Fibroblast of lung (primary cell): ENCODE data around the gene BCLAF3. TPM values are rescaled to one million over a fixed set of nuclear protein-coding genes. Genes with fewer than 3 reads are reported as not detected.

Experiments
- DNase-seq, 2 donors: peaks; one replicate each; pipeline versions ENCODE4 v3.0.0 to v3.0.0-alpha.2; 2010; ENCODE audit warnings: low read depth in 2 of 2
- H2AFZ ChIP-seq: 2 replicates; pipeline ENCODE4 v1.5.1; 2012; ENCODE audit warnings: low read length, control low read depth, inconsistent platforms
- H3K27ac ChIP-seq: 2 replicates; pipeline ENCODE4 v1.5.1; 2011; ENCODE audit warnings: low read length, control low read depth; ENCODE audit not compliant: insufficient read depth
- H3K27me3 ChIP-seq: 2 replicates; pipeline ENCODE4 v1.5.1; 2011; ENCODE audit warnings: mild to moderate bottlenecking, low read length; ENCODE audit not compliant: control insufficient read depth, insufficient read depth
- H3K36me3 ChIP-seq: 2 replicates; pipeline ENCODE4 v1.5.1; 2011; ENCODE audit warnings: low read length; ENCODE audit not compliant: control insufficient read depth, insufficient read depth
- H3K4me1 ChIP-seq: 2 replicates; pipeline ENCODE4 v1.5.1; 2011; ENCODE audit warnings: low read length; ENCODE audit not compliant: control insufficient read depth, insufficient read depth; ENCODE audit errors: extremely low read depth
- H3K4me2 ChIP-seq: 2 replicates; pipeline ENCODE4 v1.5.1; 2011; ENCODE audit warnings: low read length, control low read depth; ENCODE audit not compliant: insufficient read depth; ENCODE audit errors: extremely low read depth
- H3K4me3 ChIP-seq, 4 experiments: fragments of 200-600 bp in 1 of 4; sonication (generic) in 1 of 4; replicated peaks in 1 of 4; 2 replicates each; pipeline ENCODE4 v1.5.1; 2011 to 2016; ENCODE audit warnings: low read length in 4 of 4, low read depth in 3 of 4, mild to moderate bottlenecking in 3 of 4, control low read depth in 2 of 4, inconsistent platforms in 1 of 4, mixed read lengths in 1 of 4; ENCODE audit not compliant: insufficient read depth in 1 of 4; ENCODE audit errors: control extremely low read depth in 1 of 4
- H3K79me2 ChIP-seq: 2 replicates; pipeline ENCODE4 v1.5.1; 2012; ENCODE audit warnings: mild to moderate bottlenecking, low read length, inconsistent platforms; ENCODE audit not compliant: control insufficient read depth, insufficient read depth
- H3K9ac ChIP-seq: 2 replicates; pipeline ENCODE4 v1.5.1; 2011; ENCODE audit warnings: mild to moderate bottlenecking, low read length, control low read depth; ENCODE audit not compliant: insufficient read depth
- H3K9me3 ChIP-seq: 2 replicates; pipeline ENCODE4 v1.5.1; 2012; ENCODE audit warnings: low read depth, low read length; ENCODE audit not compliant: control insufficient read depth, insufficient read depth
- H4K20me1 ChIP-seq: 2 replicates; pipeline ENCODE4 v1.5.1; 2011; ENCODE audit warnings: low read length; ENCODE audit not compliant: control insufficient read depth, insufficient read depth; ENCODE audit errors: extremely low read depth
- EZH2 ChIP-seq: IDR thresholded peaks from 2 replicates; pipeline ENCODE4 v1.5.1; 2012; ENCODE audit warnings: low read length, control low read depth, mild to moderate bottlenecking; ENCODE audit errors: missing control alignments
- polyA plus RNA-seq, 2 donors: library from polyadenylated mRNA; depleted of rRNA in 1 of 2; stranded (reverse) in 1 of 2; unstranded in 1 of 2; fragments of >200 nt; gene quantifications; 2 replicates each; pipeline ENCODE4 v1.2.1, GENCODE V29; 2011 to 2012; ENCODE audit warnings: missing spikeins in 1 of 2
- total RNA-seq: library from RNA; depleted of rRNA; stranded (reverse); fragments of >200 nt; gene quantifications from 2 replicates; pipeline ENCODE4 v1.2.1, GENCODE V29; 2014
- TF ChIP-seq, protein P1 (sequence below), 2 donors: IDR thresholded peaks in 1 of 2; conservative IDR thresholded peaks in 1 of 2; 1 replicate in 1 of 2; 2 replicates in 1 of 2; pipeline ENCODE4 v1.5.1; 2011 to 2012; ENCODE audit warnings: low read length in 2 of 2, control low read depth in 1 of 2, inconsistent platforms in 1 of 2, low read depth in 1 of 2, mild to moderate bottlenecking in 1 of 2

BCLAF3 gene
- total and polyA plus RNA-seq, 2 donors (not counting 1 experiment from before 2014, with no cell fraction given), result 2.9 to 10.7 TPM

- no peak overlapping the region for H3K4me2 ChIP-seq
- H3K27ac ChIP-seq, result no peak overlapping the region
- TF ChIP-seq, protein P1, sequence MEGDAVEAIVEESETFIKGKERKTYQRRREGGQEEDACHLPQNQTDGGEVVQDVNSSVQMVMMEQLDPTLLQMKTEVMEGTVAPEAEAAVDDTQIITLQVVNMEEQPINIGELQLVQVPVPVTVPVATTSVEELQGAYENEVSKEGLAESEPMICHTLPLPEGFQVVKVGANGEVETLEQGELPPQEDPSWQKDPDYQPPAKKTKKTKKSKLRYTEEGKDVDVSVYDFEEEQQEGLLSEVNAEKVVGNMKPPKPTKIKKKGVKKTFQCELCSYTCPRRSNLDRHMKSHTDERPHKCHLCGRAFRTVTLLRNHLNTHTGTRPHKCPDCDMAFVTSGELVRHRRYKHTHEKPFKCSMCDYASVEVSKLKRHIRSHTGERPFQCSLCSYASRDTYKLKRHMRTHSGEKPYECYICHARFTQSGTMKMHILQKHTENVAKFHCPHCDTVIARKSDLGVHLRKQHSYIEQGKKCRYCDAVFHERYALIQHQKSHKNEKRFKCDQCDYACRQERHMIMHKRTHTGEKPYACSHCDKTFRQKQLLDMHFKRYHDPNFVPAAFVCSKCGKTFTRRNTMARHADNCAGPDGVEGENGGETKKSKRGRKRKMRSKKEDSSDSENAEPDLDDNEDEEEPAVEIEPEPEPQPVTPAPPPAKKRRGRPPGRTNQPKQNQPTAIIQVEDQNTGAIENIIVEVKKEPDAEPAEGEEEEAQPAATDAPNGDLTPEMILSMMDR (conservative IDR thresholded peaks at IDR 0.05 in 1 of 2, IDR thresholded peaks at IDR 0.05 in 1 of 2; ENCODE audit: low read depth in 1 of 2, low read length in 2 of 2), result no peak
- TF ChIP-seq EZH2, result no peak
These were observed 473 bp upstream of the BCLAF3 start for GRCh38 chrX:19991350-19991718.

GRCh38 chrX:19990151-19990555, 708 bp downstream of the BCLAF3 start:
- no peaks in the 10 kb centered on the region for H3K36me3 ChIP-seq
- TF ChIP-seq, protein P1 (conservative IDR thresholded peaks at IDR 0.05 in 1 of 2, IDR thresholded peaks at IDR 0.05 in 1 of 2; ENCODE audit: low read depth in 1 of 2, low read length in 2 of 2), result no peak
- no peak for TF ChIP-seq EZH2
- no peaks in the 10 kb centered on the region for H3K4me1 ChIP-seq
- peak overlapping the region; percentile 9 for H3K9ac ChIP-seq
- H3K79me2 ChIP-seq, result no peaks in the 10 kb centered on the region
- H3K4me3 ChIP-seq, result peak overlapping the region; percentile 49 to 69 (median 66)
- DNase-seq, result no peak
- H4K20me1 ChIP-seq, result no peaks in the 10 kb centered on the region
- no peaks in the 10 kb centered on the region for H3K27me3 ChIP-seq
- no peaks in the 10 kb centered on the region for H3K9me3 ChIP-seq
- H3K4me2 ChIP-seq, result peak overlapping the region; percentile 44
- peak overlapping the region; percentile 39 for H3K27ac ChIP-seq
- no peak overlapping the region for H2AFZ ChIP-seq

More at GRCh38 chrX:19991350-19991718, 473 bp upstream of the BCLAF3 start:
- Histone ChIP-seq H3K9ac (no peak overlapping the region), H3K79me2 (no peaks in the 10 kb centered on the region), H2AFZ (peak overlapping the region; percentile 80), H3K4me3 (peak overlapping the region in 3 of 4 experiments; percentile 17 to 51 (median 49)), H3K27me3 (no peaks in the 10 kb centered on the region), H3K4me1 (no peaks in the 10 kb centered on the region), H3K9me3 (no peaks in the 10 kb centered on the region), H3K36me3 (no peaks in the 10 kb centered on the region), H4K20me1 (no peaks in the 10 kb centered on the region)
- DNase-seq, result no peak

- Histone ChIP-seq H3K9ac (no peak overlapping the region), H3K27ac (no peak overlapping the region), H3K4me3 (no peak overlapping the region), H2AFZ (no peak overlapping the region), H3K79me2 (no peaks in the 10 kb centered on the region), H3K4me2 (no peak overlapping the region), H3K36me3 (no peaks in the 10 kb centered on the region), H3K4me1 (no peaks in the 10 kb centered on the region), H4K20me1 (no peaks in the 10 kb centered on the region), H3K9me3 (no peaks in the 10 kb centered on the region), H3K27me3 (no peaks in the 10 kb centered on the region)
- no peak for TF ChIP-seq EZH2
- TF ChIP-seq, protein P1 (conservative IDR thresholded peaks at IDR 0.05 in 1 of 2, IDR thresholded peaks at IDR 0.05 in 1 of 2; ENCODE audit: low read depth in 1 of 2, low read length in 2 of 2), result no peak
- no peak for DNase-seq
These were observed 3.0 kb downstream of the BCLAF3 start for GRCh38 chrX:19987856-19988255.
